PC-3 (cell line): ENCODE measurements around the gene KL.

Experiments used
- EZH2 ChIP-seq: fragments of 300-600 bp; sonication (generic); IDR thresholded peaks from one replicate; pipeline ENCODE4 v1.6.1; 2017; ENCODE audit warnings: antibody characterized with exemption, mild to moderate bottlenecking, low read length; ENCODE audit not compliant: unreplicated experiment
- TF ChIP-seq, protein P1 (sequence below): fragments of 300-600 bp; sonication (generic); conservative IDR thresholded peaks from 2 replicates; pipeline ENCODE4 v1.5.1; 2017; ENCODE audit warnings: antibody characterized with exemption, low read depth, mild to moderate bottlenecking, low read length

DNA sequence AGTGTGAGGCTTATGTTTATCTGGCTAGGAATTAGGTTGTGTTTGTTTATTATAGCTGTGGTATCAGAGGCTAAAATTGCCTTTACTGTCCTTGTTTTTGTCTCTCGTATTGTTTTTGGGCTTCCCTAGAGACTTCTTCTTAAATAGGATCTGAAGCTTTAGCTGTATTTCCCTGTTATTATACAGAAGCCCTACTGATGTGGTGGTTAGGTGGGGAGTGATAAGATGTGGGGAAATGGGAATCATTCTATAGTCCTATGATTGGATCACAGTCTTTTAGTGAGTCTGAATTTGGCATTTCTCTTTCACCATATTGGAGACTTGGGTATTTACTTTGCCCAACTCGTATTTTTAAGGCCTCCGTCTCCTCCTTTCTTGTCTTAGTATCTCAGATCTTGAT is 8.3 kb upstream of the KL start:
- no peak for TF ChIP-seq EZH2
- TF ChIP-seq, protein P1, sequence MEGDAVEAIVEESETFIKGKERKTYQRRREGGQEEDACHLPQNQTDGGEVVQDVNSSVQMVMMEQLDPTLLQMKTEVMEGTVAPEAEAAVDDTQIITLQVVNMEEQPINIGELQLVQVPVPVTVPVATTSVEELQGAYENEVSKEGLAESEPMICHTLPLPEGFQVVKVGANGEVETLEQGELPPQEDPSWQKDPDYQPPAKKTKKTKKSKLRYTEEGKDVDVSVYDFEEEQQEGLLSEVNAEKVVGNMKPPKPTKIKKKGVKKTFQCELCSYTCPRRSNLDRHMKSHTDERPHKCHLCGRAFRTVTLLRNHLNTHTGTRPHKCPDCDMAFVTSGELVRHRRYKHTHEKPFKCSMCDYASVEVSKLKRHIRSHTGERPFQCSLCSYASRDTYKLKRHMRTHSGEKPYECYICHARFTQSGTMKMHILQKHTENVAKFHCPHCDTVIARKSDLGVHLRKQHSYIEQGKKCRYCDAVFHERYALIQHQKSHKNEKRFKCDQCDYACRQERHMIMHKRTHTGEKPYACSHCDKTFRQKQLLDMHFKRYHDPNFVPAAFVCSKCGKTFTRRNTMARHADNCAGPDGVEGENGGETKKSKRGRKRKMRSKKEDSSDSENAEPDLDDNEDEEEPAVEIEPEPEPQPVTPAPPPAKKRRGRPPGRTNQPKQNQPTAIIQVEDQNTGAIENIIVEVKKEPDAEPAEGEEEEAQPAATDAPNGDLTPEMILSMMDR, result no peak
